H1 (cell line): ENCODE measurements around the gene PDP2. TPM values are rescaled to one million over a fixed set of nuclear protein-coding genes. Genes with fewer than 3 reads are reported as not detected.

Experiments
- CTCF ChIA-PET: fragments of 300-600 bp; sonication (Branson Sonifier 250); formaldehyde crosslinking; loops from one replicate; lab custom pipeline; 2021; ENCODE audit not compliant: partially characterized antibody; lab: Charles Lee
- POLR2A ChIA-PET: fragments of 300-600 bp; sonication (Branson Sonifier 250); formaldehyde crosslinking; loops from one replicate; lab custom pipeline; 2021; ENCODE audit warnings: inconsistent platforms; ENCODE audit not compliant: partially characterized antibody; lab: Charles Lee
- DNase-seq, 2 experiments: peaks; one replicate each; pipeline versions ENCODE4 v3.0.0 to v3.0.0-alpha.2; 2010 to 2022; ENCODE audit warnings: low spot score in 2 of 2, low read depth in 1 of 2, mixed read lengths in 1 of 2
- FAIRE-seq: peaks from 2 replicates; lab custom pipeline; 2011; peaks lifted over from hg19 to GRCh38; lab: Jason Lieb, UNC
- H2AFZ ChIP-seq: 2 replicates; pipeline ENCODE4 v1.8.1; 2012; ENCODE audit warnings: low read length, inconsistent platforms
- H2AK5ac ChIP-seq: 2 replicates; pipeline ENCODE4 v1.6.1; 2013; ENCODE audit warnings: low read depth, low read length
- H2BK120ac ChIP-seq: replicated peaks from 2 replicates; pipeline ENCODE3; 2013; ENCODE audit warnings: low read depth, low read length, inconsistent platforms
- H2BK12ac ChIP-seq: 2 replicates; pipeline ENCODE4 v1.6.1; 2013; ENCODE audit warnings: low read depth, low read length
- H2BK15ac ChIP-seq: 2 replicates; pipeline ENCODE4 v1.6.1; 2013; ENCODE audit warnings: low read length
- H2BK20ac ChIP-seq: 2 replicates; pipeline ENCODE4 v1.6.1; 2013; ENCODE audit warnings: low read length
- H2BK5ac ChIP-seq: 2 replicates; pipeline ENCODE4 v1.6.1; 2013; ENCODE audit warnings: low read depth, low read length
- H3K14ac ChIP-seq: 2 replicates; pipeline ENCODE4 v1.6.1; 2013; ENCODE audit warnings: inconsistent platforms; ENCODE audit not compliant: insufficient read length
- H3K18ac ChIP-seq: 2 replicates; pipeline ENCODE4 v1.6.1; 2013; ENCODE audit warnings: low read length; ENCODE audit errors: extremely low read depth
- H3K23ac ChIP-seq: 2 replicates; pipeline ENCODE4 v1.6.1; 2013; ENCODE audit warnings: inconsistent platforms; ENCODE audit not compliant: insufficient read length
- H3K23me2 ChIP-seq: 2 replicates; pipeline ENCODE4 v1.6.1; 2013; ENCODE audit warnings: low read depth, low read length
- H3K27ac ChIP-seq: 2 replicates; pipeline ENCODE4 v1.6.1; 2011; ENCODE audit warnings: low read depth, low read length, inconsistent platforms
- H3K27me3 ChIP-seq, 4 experiments: replicated peaks in 1 of 4; 1 replicate in 1 of 4; 2 replicates in 3 of 4; pipeline versions ENCODE4 v1.6.1 to v1.8.1; 2011 to 2013; ENCODE audit warnings: low read length in 3 of 4, mild to moderate bottlenecking in 3 of 4, inconsistent platforms in 2 of 4, mixed read lengths in 2 of 4, moderate library complexity in 1 of 4; ENCODE audit not compliant: control insufficient read depth in 3 of 4, insufficient read depth in 3 of 4; ENCODE audit errors: extremely low read depth in 1 of 4
- H3K36me3 ChIP-seq, 4 experiments: 2 replicates each; pipeline versions ENCODE4 v1.6.1 to v1.8.1; 2011 to 2013; ENCODE audit warnings: mild to moderate bottlenecking in 4 of 4, low read length in 3 of 4, moderate library complexity in 2 of 4, control low read depth in 1 of 4, inconsistent platforms in 1 of 4; ENCODE audit not compliant: insufficient read depth in 4 of 4, control insufficient read depth in 2 of 4
- H3K4ac ChIP-seq: replicated peaks from 2 replicates; pipeline ENCODE3; 2013; ENCODE audit warnings: low read length, low read depth, mixed read lengths, inconsistent platforms; ENCODE audit not compliant: insufficient read length
- H3K4me1 ChIP-seq, 4 experiments: replicated peaks in 1 of 4; 1 replicate in 1 of 4; 2 replicates in 3 of 4; pipeline versions ENCODE4 v1.6.1 to v1.8.1; 2011 to 2013; ENCODE audit warnings: low read length in 3 of 4, inconsistent platforms in 2 of 4, mixed read lengths in 1 of 4; ENCODE audit not compliant: insufficient read depth in 4 of 4, control insufficient read depth in 3 of 4
- H3K4me2 ChIP-seq, 2 experiments: 2 replicates each; pipeline versions ENCODE4 v1.6.1 to v1.8.1; 2011 to 2013; ENCODE audit warnings: low read depth in 2 of 2, low read length in 2 of 2, control low read depth in 1 of 2, inconsistent platforms in 1 of 2, mild to moderate bottlenecking in 1 of 2; ENCODE audit not compliant: insufficient read depth in 1 of 2
- H3K4me3 ChIP-seq, 4 experiments: fragments of 200-600, 300-600 bp in 1 of 4; sonication (generic), shearing (Covaris generic), sonication (Bioruptor Twin) in 1 of 4; 2 replicates each; pipeline versions ENCODE4 v1.5.1 to v1.8.1; 2011 to 2016; ENCODE audit warnings: low read length in 4 of 4, low read depth in 3 of 4, control low read depth in 2 of 4, inconsistent platforms in 2 of 4, mild to moderate bottlenecking in 2 of 4, mixed read lengths in 1 of 4, moderate library complexity in 1 of 4; ENCODE audit not compliant: insufficient read depth in 2 of 4; ENCODE audit errors: extremely low read depth in 1 of 4
- H3K56ac ChIP-seq: replicated peaks from 2 replicates; pipeline ENCODE3; 2013; ENCODE audit warnings: low read depth, mild to moderate bottlenecking, mixed read lengths, low read length, inconsistent platforms; ENCODE audit not compliant: insufficient read length
- H3K79me1 ChIP-seq: 2 replicates; pipeline ENCODE4 v1.6.1; 2013; ENCODE audit warnings: low read depth, low read length, control low read depth
- H3K79me2 ChIP-seq, 2 experiments: 2 replicates each; pipeline versions ENCODE4 v1.6.1 to v1.8.1; 2012 to 2013; ENCODE audit warnings: low read length in 2 of 2, mild to moderate bottlenecking in 2 of 2, inconsistent platforms in 1 of 2; ENCODE audit not compliant: insufficient read depth in 2 of 2, control insufficient read depth in 1 of 2
- H3K9ac ChIP-seq, 4 experiments: replicated peaks in 1 of 4; 1 replicate in 1 of 4; 2 replicates in 3 of 4; pipeline versions ENCODE4 v1.6.1 to v1.8.1; 2011 to 2013; ENCODE audit warnings: low read depth in 3 of 4, low read length in 3 of 4, control low read depth in 2 of 4, mild to moderate bottlenecking in 2 of 4, moderate library complexity in 2 of 4, inconsistent platforms in 1 of 4; ENCODE audit errors: extremely low read depth in 1 of 4
- H3K9me3 ChIP-seq, 2 experiments: 2 replicates each; pipeline versions ENCODE4 v1.6.1 to v1.8.1; 2012 to 2013; ENCODE audit warnings: mild to moderate bottlenecking in 2 of 2, moderate library complexity in 2 of 2, control low read depth in 1 of 2, inconsistent platforms in 1 of 2, low read depth in 1 of 2, low read length in 1 of 2, mixed read lengths in 1 of 2; ENCODE audit not compliant: insufficient read depth in 2 of 2
- H4K20me1 ChIP-seq, 2 experiments: replicated peaks in 1 of 2; 2 replicates each; pipeline versions ENCODE3 to v1.8.1; 2011 to 2013; ENCODE audit warnings: inconsistent platforms in 2 of 2, low read length in 2 of 2, mild to moderate bottlenecking in 1 of 2; ENCODE audit not compliant: insufficient read depth in 2 of 2, control insufficient read depth in 1 of 2
- H4K5ac ChIP-seq: 2 replicates; pipeline ENCODE4 v1.6.1; 2013; ENCODE audit warnings: low read length, low read depth, mixed read lengths, inconsistent platforms; ENCODE audit not compliant: insufficient read length
- H4K8ac ChIP-seq: 2 replicates; pipeline ENCODE4 v1.8.0; 2013; ENCODE audit warnings: mild to moderate bottlenecking, moderate library complexity, low read length, inconsistent platforms; ENCODE audit not compliant: insufficient read depth; ENCODE audit errors: extremely low read depth
- H4K91ac ChIP-seq: replicated peaks from 2 replicates; pipeline ENCODE3; 2013; ENCODE audit warnings: low read length, mixed read lengths, inconsistent platforms; ENCODE audit not compliant: insufficient read length
- CBX5 ChIP-seq: fragments of 300-800, 300-1000 bp; sonication (generic); IDR thresholded peaks from 2 replicates; pipeline ENCODE4 v1.7.1; 2016; ENCODE audit warnings: antibody characterized with exemption, low read length, low read depth
- WGBS, 2 experiments: shearing (Covaris generic) in 1 of 2; methylation state at CpG; one replicate each; pipeline versions ENCODE4 v1.1.6 to v1.1.7; 2013 to 2015; ENCODE audit warnings: low lambda C conversion rate in 2 of 2, mixed read lengths in 2 of 2, inconsistent platforms in 1 of 2, low coverage in 1 of 2, missing lambda C conversion rate in 1 of 2; ENCODE audit not compliant: insufficient replicate concordance in 2 of 2, insufficient coverage in 1 of 2, insufficient read length in 1 of 2; ENCODE audit errors: extremely low coverage in 1 of 2, missing lambda C conversion rate in 1 of 2; 5-methylcytosine and 5-hydroxymethylcytosine counted together
- polyA plus RNA-seq, 7 experiments: library from polyadenylated mRNA; depleted of rRNA in 3 of 7; stranded (reverse) in 5 of 7; unstranded in 2 of 7; fragments of >200 nt in 5 of 7; fragments of 200-250 nt in 2 of 7; gene quantifications; 1 replicate in 5 of 7; 2 replicates in 1 of 7; 4 replicates in 1 of 7; pipeline versions ENCODE4 v1.2.1 to v1.2.3, GENCODE V29; 2011 to 2013; ENCODE audit warnings: missing spikeins in 2 of 7, mixed read lengths in 2 of 7
- total RNA-seq: library from RNA; stranded (reverse); fragmentation: NEBNext Ultra II Directional; extraction: Animal tissue kit (Norgen Biotek cat#: 25700); gene quantifications from 2 replicates; pipeline ENCODE4 v1.2.1, GENCODE V29; 2021

PDP2 gene
- total and polyA plus RNA-seq, 2 of the 8 experiments (the other 6 are each of a cell fraction or from before 2014, with no cell fraction given), result 11.7 to 36.5 TPM

DNA sequence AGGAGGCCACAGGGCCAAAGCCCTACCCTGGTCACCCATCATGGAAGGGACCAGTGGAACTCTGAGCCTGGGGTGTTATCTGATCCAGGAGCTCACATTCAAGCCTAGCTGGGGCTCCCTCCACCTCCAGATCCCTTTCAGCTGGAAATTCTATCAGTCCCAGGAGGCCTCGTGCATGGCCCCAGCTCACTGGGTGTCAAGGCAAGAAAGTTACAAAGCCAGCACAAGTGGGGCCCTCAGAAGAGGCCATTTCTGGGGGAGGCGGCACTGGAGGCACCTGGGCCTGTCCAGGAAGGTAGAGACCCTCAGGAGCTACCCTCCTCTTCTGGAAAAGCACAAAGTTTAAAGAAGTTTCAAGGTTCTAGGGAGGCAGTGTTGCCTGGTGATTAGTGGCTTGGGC, 31.3 kb upstream of the PDP2 start:
- Histone ChIP-seq H3K9me3 (no peaks in the 10 kb centered on the region), H4K5ac (no peak overlapping the region), H2AK5ac (no peak overlapping the region), H2BK15ac (no peak overlapping the region), H4K91ac (no peak overlapping the region), H4K20me1 (peaks cover 0 to 3% of the 10 kb centered on the region in 2 experiments), H3K23ac (no peak overlapping the region), H3K4me2 (no peak overlapping the region), H3K4ac (no peak overlapping the region), H3K27me3 (peaks cover 13 to 31% (median 23%) of the 10 kb centered on the region in 4 experiments), H3K4me3 (no peak overlapping the region), H4K8ac (no peak overlapping the region), H2BK20ac (no peak overlapping the region), H2AFZ (no peak overlapping the region), H2BK12ac (no peak overlapping the region), H3K9ac (no peak overlapping the region), H2BK5ac (no peak overlapping the region), H3K23me2 (peaks cover 9% of the 10 kb centered on the region), H3K14ac (no peak overlapping the region), H3K36me3 (no peaks in the 10 kb centered on the region), H3K56ac (no peak overlapping the region), H3K79me1 (no peaks in the 10 kb centered on the region), H3K4me1 (peaks cover 0 to 2% (median 0%) of the 10 kb centered on the region in 4 experiments; a peak in 2 of 7 replicates), H3K27ac (no peak overlapping the region), H3K79me2 (no peaks in the 10 kb centered on the region), H2BK120ac (no peak overlapping the region), H3K18ac (no peak overlapping the region)
- POLR2A ChIA-PET, result interaction anchor here (0.5 to 2.0 kb wide), 3 partner anchors 11 to 21 kb away, joined by 3 to 6 read pairs (median 4); no protein-coding TSS in a partner anchor
- no peak for FAIRE-seq
- CTCF ChIA-PET, result interaction anchor here (0.5 to 13.4 kb wide), 15 partner anchors 9 to 458 kb away, joined by 3 to 162 read pairs (median 4); partner anchors contain the start of gene NAE1
- no peak for TF ChIP-seq CBX5
- WGBS, 2 experiments, result 96% methylated on average over 2 of the region's 2 CpGs; no CpG with 5 or more reads in 1 of the 2 experiments
- DNase-seq, result no peak
